GM03348 (cell line): Measurements from ENCODE around the gene NINJ2.
A peak's percentile ranks its signal among the peaks of the same experiment; 100 is the strongest.
"Not testable (repeated sequence)": the region's sequence is repeated elsewhere in the genome, so short reads cannot be mapped to it uniquely, and the experiment has no call there.

ENCODE experiments used
- DNase-seq: peaks from one replicate; pipeline ENCODE4 v3.0.0; 2012; ENCODE audit warnings: low spot score

Gene NINJ2, protein sequence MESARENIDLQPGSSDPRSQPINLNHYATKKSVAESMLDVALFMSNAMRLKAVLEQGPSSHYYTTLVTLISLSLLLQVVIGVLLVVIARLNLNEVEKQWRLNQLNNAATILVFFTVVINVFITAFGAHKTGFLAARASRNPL

DNA sequence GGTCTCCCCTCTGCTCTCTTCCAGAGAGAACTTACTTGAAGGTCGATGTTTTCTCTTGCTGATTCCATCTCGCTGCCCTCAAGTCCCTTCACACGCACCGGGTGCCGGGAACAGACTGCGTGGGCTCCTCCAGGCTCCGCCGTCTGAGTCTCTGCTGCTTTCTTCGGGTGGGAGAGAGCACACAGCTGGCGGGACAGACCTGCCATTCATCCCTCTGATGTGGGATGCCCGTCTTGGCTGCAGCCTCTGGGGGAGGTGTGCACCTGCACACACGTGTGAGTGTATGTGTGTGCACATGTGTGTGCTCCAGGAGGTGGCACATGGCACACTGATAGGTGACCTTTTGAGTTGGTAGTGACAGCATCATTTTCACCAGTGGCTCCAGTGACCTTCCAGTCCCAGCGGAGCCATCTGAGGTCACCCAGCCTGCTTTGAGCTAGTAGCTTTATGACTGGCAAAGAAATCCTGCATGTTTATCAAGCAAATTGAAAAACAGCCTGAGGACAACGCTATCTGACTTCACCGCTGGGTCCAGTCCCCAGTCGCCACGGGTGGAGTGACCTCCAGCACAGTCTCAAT is at the start of gene NINJ2:
Gene NINJ2 (minus strand): TSS at position 153 of the 579 bp plus-strand sequence. CDS start 85 bp downstream, at position 68.
- peak; percentile 57 for DNase-seq

DNA sequence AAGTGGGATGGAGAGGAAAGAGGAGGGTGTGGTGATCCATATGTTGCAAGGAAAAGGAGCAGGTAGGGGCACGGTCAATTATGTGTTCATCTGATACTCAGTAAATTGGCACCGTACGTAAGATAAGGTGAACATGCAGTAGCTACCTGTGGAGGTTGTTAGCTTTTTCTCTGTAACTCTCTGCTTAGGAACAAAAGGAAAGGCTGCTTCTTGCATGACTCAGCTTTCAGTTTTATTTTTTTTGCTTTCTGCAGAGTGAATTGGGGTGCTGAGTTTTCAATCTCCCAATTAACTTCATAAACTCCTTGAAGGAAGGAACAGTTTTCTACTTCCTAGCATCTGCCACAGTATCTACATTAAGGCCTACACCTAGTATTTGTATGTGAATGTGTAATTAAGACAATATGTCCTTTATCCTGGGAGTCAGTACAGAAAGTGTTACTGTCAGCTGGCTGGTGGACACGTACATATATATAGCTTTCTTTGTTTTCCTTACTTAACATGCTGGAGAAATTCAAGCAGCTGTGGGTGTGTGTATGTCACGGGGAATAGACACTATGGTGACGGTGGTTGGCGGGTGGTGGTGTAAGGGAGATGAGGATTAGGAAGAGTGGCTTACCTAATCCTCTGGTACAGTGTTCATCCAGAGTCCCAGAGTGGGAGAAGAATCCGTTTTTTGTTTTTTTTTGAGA is 49.1 kb upstream of the NINJ2 start:
- DNase-seq, result no peak

DNA sequence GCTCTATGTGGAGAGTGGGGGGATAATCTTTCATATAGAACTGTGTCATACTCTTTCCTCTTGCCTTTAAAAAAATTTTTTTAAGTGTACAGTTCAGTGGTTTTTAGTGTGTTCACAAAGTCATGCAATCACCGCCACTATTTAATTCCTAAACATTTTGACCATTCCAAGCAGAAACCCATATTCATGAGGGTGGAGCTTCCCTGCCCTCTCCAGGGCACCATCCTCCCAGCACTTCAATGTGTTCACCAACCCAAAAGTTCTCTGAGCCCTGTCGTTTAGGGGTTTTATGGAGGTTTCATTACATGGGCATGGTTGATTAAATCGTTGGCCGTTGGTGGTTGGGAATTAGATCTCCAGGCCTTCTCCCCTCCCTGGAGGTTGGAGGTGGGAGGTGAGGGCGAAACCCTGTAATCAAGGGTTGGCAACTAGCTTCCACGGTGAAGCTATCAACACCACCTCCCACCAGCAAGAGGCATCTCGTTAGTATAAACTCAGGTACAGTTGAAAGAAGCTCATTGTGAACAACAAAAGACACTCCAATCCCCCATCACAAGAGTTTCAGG is 46.3 kb upstream of the NINJ2 start:
- no peak for DNase-seq

DNA sequence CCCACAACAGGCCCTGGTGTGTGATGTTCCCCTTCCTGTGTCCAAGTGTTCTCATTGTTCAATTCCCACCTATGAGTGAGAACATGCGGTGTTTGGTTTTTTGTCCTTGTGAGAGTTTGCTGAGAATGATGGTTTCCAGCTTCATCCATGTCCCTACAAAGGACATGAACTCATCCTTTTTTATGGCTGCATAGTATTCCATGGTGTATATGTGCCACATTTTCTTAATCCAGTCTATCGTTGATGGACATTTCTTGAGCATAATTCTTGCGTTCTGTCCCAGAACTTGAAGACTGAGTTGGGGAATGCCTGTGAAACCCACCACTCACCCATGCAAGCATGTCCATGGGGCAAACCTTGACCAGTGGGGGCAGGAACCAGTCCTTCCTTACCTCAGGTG is 44.8 kb upstream of the NINJ2 start:
- DNase-seq, result not testable (repeated sequence)

DNA sequence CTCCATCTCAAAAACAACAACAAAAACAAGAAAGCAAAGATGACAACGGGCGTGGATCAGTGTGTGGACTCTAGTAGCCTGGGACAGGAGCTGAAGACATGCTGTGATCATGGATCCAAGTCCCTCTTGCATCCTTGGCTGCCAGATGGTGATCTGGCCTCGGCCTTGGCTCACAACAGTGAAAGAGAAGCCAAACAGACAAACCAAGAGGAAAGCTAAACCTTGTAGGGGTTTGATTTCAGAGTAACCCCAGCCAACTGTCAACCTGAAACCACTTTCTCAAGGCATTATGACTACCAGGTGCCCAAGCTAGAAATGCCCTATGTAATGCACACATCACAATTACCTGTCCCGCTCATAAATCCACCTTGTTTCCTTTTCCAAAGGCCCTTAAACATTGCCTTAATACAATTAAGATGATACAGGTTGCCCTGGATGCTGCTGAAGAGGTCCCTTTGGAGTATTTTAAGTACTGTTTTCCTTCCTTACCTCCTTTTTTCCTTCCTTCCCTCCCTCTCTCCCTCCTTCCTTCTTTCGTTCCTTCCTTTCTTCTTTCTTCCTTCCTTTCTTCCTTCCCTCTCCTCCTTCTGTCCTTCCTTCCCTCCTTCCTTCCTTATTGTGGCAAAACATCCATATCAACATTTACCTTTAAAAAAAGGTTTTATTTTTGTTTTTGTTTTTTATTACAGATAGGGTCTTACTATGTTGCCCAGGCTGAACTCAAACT is 41.4 kb upstream of the NINJ2 start:
- DNase-seq, result no peak

DNA sequence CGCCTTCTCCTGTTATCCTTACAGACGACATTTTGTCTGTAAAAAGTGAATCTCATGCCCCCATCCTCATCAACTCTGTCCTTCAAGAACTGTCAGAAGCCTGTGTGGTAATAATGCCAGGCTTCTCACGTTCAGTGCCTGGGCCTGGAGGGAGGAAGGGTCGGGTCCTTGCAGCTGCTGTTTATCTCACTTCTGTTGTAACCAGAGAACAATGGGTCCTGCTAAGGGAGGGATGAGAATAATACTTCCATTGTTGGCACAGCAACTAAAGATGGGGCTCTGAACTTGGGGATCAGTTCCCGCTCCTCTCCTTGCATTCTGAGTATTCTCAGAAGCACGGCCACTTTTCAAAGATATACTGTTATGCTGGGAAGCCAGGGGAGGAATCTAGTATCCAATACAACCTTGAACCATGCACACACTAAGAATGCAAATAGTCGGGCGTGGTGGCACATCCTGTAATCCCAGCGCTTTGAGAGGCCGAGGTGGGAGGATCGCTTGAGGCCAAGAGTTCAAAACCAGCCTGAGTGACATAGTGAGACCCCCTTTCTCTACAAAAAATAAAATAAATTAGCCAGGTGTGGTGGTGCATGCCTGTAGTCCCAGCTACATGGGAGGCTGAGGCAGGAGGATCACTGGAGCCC is 38.8 kb upstream of the NINJ2 start:
- DNase-seq, result no peak

DNA sequence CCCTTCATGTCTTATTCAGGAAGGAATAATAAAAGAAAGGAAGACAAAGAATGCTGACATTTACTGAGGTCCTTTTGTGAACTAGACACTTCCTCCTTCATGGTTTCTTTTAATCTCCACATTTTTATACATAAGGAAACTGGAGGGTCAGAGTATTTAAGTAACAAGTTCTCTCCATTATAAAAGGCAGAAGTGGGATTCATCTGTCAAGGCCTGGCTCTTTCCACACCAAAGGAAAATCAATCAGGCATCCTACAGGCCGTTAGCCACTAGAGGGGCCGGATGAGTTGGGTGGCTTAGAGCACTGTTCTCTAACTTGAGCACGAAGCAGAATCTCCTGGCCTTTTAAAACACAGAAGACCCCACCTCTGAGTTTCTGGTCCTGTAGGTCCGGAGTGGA is 36.8 kb upstream of the NINJ2 start:
- DNase-seq, result peak; percentile 13

DNA sequence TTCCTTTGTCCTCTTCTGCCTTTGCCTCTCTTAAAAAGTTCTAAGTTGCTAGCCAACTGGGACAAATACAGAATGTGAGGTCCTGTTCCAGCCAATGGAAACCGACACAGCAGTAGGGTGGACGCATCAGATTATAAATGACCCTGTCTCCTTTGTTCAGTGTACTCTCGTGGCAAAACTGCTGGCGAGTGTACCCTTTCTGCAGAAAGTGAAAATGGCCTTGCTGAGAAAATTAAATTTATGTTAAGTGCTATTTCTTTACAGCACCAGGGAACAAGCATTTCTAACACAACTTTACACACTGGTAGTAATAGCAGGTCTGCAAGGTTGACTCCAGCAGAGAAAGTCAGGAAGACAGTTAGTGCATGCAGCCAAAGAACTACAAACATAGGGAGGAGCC is 35.0 kb upstream of the NINJ2 start:
- DNase-seq, result not testable (repeated sequence)

DNA sequence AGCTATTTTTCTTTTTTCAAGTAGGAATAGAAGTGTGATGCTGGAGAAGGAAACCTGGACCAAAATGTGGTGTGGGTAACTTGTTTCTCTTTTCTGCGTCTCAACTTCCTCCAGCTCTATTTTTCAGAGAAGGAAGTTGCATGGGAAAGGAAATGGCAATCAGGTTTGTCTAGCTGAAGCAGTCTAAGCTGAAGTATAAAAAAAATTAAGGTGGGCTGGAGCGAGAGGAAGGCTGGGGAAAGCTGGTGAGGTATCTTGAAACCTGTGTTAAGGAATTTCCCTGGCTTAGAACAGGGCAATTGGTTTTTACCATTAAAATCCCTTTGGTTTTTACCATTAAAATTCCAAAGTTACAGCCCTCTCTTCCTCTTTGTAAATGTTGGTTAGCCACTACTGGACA is 34.2 kb upstream of the NINJ2 start:
- no peak for DNase-seq

DNA sequence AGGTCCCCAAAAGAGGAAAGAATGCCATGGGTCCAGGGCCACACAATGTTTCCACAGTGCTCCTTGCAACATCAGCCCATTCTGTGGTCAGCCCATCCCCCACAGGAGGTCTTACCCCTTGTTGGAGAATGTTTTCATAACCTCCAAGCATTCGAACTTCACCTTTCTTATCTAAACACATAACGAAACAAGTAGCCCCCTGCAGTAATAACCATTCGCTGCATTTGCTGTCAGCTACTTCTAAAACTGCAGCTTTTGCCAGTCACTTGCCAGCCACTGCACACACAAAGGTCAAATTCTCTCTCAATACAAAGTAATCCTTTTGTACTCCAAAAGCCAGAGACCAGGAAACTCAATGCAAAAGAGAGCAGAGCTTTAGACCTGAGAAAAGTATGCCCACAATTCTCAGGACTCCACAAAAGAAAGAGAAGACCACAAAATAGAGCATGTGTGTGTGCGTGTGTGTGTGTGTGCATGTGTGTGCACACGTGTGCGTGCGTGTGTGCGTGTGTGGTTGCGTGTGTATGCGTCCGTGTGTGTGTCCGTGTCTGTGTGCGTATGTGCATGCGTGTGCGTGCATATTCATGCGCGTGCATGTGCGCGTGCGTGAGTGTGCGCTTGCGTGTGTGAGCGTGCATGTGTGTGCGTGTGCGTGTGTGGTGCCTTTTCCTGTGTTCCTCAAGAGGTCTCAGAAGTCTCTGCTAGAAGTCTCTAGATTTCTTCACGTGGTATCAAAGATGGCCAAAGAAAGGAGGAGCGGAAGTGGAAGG is 31.7 kb upstream of the NINJ2 start:
- DNase-seq, result no peak

DNA sequence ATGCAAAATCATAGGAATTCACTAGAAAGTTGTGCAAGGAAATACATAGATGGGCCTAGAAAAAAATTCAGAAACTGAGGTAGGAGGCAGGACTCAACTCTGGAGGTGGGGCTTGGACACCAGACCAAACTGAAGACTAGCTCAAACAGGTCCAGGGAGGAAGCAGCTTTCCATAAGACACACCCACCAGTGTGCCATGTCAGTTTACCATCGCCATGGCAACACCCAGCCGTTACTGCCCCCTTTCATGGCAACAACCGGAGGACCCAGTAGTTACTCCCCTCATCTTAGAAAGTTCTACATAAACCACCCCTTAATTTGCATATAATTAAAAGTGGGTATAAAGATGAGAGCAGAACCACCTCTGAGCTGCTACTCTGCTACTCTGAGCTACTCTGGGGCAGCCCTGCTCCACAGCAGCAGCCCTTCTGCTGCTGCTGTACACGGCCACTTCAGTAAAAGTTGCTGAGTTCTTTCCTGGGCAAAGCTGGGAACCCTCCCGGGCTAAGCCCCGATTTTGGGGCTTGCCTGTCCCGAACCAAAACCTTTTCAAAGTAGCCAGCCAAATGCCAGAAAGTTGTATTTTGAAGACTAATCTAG is 30.8 kb upstream of the NINJ2 start:
- DNase-seq, result no peak

DNA sequence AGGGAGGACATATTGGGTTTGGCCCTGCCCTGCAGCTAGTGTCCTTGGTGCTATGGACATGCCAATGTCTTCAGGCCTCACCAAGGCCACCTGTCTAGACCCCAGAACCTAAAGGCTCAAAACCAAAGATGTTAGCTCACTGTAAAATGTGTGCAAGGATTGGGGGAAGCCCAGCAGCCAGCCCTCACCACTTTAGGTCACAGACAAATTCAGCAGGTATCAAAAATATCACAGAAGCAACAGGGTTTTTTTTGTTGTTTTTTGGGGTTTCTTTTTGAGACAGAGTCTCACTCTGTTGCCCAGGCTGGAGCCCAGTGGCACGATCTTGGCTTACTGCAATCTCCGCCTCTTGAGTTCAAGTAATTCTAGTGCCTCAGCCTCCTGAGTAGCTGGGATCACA is 29.0 kb upstream of the NINJ2 start:
- no peak for DNase-seq

DNA sequence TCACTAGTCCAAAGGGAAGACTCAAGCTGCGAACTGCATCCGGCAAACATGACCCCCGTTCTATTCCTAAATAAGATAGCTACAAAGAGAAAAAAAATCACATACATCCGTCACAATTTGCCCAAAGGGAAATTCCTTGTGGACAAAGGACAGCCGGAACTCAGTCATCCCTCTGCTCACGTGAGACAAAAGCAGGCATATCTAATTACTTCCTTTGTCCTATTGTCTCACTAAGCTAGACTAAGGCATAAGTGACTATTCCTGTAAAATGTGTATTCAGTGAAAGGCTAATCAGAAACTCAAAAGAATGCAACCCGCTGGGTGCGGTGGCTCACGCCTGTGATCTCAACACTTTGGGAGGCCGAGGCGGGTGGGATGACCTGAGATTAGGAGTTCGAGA is 27.2 kb upstream of the NINJ2 start:
- no peak for DNase-seq

DNA sequence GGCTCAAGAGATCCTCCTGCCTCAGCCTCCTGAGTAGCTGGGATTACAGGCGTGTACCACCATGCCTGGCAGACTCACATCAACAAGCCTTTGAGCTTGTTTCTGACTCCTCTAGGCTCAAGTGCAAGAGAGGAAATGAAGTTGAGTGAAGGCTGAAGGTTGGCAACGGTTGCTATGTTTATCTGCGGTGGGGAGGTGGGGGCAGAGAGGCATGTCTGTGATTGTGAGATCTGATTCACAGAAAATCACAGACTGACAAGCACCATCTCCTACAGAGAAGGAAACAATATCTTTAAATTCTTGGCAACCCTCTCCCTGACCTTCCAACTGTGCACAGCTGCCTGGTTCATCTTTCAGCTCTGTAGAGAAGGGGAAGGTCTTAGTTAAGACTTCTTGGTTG is 22.1 kb upstream of the NINJ2 start:
- no peak for DNase-seq

DNA sequence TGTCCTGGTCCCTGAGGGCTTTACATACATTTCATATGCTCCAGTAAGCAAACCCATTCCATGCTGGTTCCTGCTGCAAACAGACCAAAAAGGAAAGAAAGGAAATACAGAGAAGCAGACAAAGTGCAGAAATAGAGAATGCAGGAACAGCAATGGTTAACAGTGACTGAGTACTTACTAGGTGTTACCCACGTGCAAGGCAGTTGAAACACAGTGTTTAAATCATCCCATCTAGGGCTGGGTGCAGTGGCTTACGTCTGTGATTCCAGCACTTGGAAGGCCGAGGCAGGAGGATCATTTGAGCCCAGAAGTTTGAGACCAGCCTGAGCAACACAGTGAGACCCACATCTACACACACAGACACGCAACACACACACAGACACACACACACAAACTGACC is 21.2 kb upstream of the NINJ2 start:
- no peak for DNase-seq

DNA sequence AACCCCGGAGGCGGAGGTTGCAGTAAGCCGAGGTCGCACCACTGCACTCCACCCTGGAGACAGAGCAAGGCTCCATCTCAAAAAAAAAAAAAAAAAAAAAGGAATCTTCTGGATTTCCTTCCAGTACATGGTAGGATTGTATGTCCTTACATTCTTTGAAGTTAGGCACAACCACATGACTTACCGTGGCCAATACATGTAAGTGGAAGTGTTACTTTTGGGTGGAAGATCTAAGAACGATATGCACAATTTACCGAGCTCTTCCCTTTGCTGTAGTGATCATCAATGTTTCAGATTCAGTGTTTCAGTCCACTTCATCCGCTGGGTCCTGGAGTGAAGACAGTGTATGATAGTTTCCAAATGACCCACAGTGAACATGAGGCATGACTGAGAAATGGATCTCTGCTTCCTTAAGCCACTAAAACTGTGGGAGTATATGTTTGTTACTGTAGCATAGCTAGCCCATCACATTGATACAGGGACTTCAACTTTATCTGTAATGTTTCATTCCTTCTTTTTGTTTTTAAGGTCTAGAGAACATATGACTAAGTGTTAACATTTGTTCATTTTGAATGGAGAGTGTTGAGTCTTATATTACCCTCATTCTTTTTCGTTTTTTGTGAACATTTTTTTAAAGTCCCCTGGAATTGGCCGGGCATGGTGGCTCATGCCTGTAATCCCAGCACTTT is 18.5 kb upstream of the NINJ2 start:
- no peak for DNase-seq

DNA sequence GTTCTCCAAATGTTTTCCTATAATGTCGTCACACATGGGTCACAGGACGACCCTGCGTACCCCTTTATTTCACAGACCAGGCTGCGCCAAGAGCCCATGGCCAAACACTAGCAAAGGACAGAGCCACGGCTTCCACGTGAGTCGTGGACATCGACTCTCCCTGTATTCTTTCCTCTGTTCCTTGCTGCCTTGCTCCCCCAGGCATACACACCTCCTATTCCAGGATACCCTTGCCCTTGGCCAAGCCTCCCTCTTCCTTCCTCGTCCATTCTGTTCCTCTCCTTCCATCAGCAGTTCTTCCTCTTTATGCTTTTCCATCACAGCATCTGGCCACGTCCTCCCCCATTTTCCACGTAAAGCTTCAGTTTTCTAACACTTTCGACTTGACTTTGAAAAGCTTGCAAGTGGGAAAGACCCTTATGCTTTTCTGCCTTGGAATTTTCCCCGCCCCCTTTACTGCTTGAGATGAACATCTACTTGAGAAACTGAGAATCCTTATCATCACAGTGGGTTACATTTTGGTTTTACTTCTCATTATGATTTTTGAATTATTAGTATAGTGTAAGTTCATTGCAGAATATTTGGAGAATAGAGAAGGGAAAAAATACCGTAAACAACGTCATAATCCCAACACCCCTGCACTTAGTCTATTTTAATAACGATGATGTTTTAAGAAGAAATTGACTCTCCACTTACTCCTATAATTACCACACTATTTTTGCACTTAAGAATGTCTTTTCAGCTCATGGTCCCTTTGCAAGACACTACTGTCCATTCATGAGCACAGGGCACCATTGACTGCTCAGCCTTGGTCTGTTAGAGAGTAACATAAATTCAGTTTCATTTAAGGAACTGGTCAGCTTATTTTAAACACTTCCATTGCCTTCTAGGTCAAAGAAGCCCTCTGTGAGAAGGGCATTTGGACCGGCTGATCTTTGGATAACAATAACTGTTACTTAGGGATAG is 15.8 kb upstream of the NINJ2 start:
- DNase-seq, result no peak

DNA sequence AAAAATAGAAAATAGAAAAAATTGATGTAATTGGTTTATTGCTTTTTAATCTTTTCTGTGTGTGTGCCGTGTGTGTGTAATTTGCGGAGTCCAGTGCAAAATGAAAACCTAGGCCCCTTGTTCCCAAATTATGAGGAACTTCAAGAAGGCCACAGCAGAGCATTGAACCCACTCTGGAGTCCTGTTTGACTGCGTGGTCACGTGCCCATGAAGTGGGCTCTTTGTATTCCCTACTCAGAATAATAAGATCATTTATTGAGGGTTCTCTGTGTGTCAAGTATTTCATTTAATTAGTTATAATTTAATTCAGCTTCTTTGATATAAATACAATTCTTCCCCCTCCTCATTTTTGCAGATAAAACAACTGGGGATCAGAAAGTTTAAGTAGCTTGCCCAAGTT is 12.3 kb upstream of the NINJ2 start:
- DNase-seq, result no peak

DNA sequence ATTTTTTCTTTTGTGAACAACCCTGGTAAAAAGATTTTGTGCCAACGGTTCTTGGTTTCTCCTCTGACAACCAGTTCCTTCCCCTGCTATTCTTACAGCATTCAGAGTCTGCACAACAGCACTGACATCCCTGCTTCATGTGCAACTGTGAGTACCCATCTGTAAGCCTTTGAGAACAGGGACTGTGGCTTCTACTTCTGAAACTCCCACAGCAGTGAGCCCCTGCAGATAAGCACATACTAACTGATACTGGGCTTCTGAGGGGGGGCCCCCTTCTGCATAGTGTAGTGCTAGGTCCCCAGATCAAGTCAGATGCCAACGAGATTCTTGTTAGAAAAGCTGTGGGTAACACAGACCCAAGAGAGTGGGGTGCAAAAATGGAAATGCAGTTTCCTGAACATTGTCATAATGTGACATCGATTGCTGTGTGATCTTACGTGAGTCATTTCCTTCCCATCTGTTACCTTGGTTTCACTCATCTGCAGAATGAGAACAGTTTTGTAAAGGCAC is 11.1 kb upstream of the NINJ2 start:
- no peak for DNase-seq
